ENCODE measurements around the gene EMID1. TPM values are rescaled to one million over a fixed set of nuclear protein-coding genes. Genes with fewer than 3 reads are reported as not detected.

EMID1 gene
- total and polyA plus RNA-seq, 2 donors from 2014 or later, result 9.6 to 25.5 TPM

DNA sequence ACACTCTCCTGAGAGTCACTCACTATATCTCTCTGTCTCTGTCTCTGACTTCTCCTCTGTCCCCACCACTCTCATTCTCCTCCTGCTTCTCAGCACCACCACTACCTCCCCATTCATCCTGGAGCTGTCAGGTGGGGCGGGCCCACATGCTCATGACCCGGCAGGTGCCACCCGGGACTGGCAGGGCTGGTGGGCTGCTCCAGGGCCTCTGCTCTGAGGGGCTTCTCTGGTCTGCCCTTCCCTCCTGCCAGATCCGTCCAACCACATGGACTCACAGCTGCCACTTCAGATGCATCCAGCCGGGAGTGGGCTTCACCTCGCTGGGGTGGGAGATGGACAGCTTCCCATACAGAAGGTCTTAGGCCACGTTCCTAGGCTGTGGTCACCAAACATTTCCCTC is 4.8 kb upstream of the EMID1 start:
- no peak for DNase-seq
- Histone ChIP-seq H3K27ac (ENCODE audit: low read depth in 2 of 2, low read length in 2 of 2) (no peak overlapping the region), H3K36me3 (ENCODE audit: control insufficient read depth in 2 of 3, insufficient read depth in 3 of 3, low read length in 3 of 3) (no peaks in the 10 kb centered on the region), H3K4me3 (ENCODE audit: low read length in 3 of 3) (no peak overlapping the region), H3K9me3 (ENCODE audit: control insufficient read depth in 2 of 3, insufficient read depth in 1 of 3, low read length in 3 of 3) (no peaks in the 10 kb centered on the region), H3K9ac (ENCODE audit: low read length in 3 of 3) (no peak overlapping the region), H3K27me3 (ENCODE audit: control insufficient read depth, insufficient read depth, low read length) (no peaks in the 10 kb centered on the region), H3K4me1 (ENCODE audit: control insufficient read depth in 2 of 3, insufficient read depth in 2 of 3, low read depth in 1 of 3, low read length in 3 of 3) (peaks cover 0 to 27% (median 5%) of the 10 kb centered on the region in 3 donors)
- FAIRE-seq, result no peak
- intact Hi-C loops (cut with DNase I), result no loop called here
- TF ChIP-seq, protein P1, sequence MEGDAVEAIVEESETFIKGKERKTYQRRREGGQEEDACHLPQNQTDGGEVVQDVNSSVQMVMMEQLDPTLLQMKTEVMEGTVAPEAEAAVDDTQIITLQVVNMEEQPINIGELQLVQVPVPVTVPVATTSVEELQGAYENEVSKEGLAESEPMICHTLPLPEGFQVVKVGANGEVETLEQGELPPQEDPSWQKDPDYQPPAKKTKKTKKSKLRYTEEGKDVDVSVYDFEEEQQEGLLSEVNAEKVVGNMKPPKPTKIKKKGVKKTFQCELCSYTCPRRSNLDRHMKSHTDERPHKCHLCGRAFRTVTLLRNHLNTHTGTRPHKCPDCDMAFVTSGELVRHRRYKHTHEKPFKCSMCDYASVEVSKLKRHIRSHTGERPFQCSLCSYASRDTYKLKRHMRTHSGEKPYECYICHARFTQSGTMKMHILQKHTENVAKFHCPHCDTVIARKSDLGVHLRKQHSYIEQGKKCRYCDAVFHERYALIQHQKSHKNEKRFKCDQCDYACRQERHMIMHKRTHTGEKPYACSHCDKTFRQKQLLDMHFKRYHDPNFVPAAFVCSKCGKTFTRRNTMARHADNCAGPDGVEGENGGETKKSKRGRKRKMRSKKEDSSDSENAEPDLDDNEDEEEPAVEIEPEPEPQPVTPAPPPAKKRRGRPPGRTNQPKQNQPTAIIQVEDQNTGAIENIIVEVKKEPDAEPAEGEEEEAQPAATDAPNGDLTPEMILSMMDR (IDR thresholded peaks at IDR 0.05; ENCODE audit: borderline replicate concordance, extremely low read depth, insufficient read depth), result no peak

DNA sequence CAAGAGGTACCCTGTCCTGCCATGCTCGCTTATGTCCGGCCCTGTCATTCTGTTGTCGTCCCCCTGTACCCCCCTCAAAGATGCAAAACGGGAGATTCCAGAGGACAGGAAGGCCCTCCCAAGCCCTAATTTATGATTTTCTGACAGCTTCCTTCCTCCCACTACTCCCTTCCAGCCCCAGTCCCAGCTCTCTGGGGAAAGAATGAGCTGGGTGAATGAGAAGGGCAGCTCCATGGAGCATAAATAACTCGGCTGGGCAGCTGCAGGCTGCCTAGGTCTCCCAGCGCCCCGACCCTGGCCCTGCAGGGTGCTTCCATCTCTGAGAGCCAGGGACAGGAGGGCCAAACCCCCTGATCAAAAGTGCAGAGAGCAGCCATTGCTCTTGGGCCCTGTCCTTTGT is 3.9 kb upstream of the EMID1 start:
- H3K9ac ChIP-seq (ENCODE audit: low read length in 3 of 3), result no peak overlapping the region
- H3K36me3 ChIP-seq (ENCODE audit: control insufficient read depth in 2 of 3, insufficient read depth in 3 of 3, low read length in 3 of 3), result no peaks in the 10 kb centered on the region
- peak overlapping the region; percentile 84 for H3K27ac ChIP-seq (ENCODE audit: low read depth in 2 of 2, low read length in 2 of 2)
- H3K27me3 ChIP-seq (ENCODE audit: control insufficient read depth, insufficient read depth, low read length), result no peaks in the 10 kb centered on the region
- H3K4me1 ChIP-seq (ENCODE audit: control insufficient read depth in 2 of 3, insufficient read depth in 2 of 3, low read depth in 1 of 3, low read length in 3 of 3), result peaks cover 0 to 27% (median 5%) of the 10 kb centered on the region in 3 donors
- DNase-seq (peak; percentile 68 to 90 (median 81)), FAIRE-seq (no peak)
- no peak overlapping the region for H3K4me3 ChIP-seq (ENCODE audit: low read length in 3 of 3)
- intact Hi-C loops (cut with DNase I), result no loop called here
- H3K9me3 ChIP-seq (ENCODE audit: control insufficient read depth in 2 of 3, insufficient read depth in 1 of 3, low read length in 3 of 3), result no peaks in the 10 kb centered on the region
- TF ChIP-seq, protein P1 (IDR thresholded peaks at IDR 0.05; ENCODE audit: borderline replicate concordance, extremely low read depth, insufficient read depth), result no peak

DNA sequence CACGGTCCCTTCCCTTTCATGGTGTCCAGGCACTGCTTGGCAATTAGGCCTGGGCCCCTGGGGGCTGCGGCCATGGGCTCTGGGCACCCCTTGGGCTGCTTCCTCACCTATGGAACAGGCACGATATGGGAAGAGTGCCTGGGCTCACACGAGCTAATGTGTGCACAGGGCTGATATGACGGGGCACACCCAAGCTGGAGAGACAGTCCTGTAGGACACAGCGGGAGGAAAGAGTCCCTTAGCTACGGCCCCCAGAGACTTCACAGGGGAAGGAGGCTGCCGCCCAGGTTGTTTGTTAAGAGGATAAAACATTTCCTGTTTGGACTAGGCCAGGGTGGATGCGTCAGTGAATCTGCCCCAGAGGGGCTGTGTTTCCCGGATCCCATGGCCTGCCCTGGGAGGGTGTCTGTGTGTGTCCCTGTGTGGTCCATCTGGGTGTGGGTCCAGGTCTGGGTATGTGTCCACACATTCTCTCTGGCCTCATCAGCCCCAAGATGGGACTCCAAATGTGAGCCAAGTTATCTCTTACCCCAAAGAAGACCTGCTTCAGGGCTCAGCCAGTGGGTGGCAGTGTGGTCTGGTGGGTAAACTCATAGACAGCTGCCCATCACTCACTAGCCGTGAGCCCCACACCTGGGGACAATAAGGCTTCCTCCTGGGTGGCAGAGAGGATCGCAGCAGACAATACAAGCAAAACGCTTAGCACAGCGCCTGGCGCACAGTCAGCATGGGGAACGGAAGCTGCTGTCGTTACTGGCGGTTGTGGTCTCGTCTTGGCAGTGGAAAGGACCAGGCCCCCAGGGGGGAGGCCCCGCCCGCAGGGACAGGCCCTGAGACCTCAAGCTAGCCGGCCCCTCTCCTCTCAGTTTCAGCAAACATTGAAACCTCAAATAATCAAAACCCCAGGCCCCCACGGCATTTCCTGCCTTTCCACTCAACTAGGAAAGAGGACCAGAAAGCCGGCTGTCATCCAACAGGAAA is 3.2 kb upstream of the EMID1 start:
- intact Hi-C loops (cut with DNase I), result no loop called here
- DNase-seq (peak in 4 of 5 donors; percentile 35 to 91 (median 68)), FAIRE-seq (no peak)
- TF ChIP-seq, protein P1 (IDR thresholded peaks at IDR 0.05; ENCODE audit: borderline replicate concordance, extremely low read depth, insufficient read depth), result peak; percentile 29
- no peaks in the 10 kb centered on the region for H3K9me3 ChIP-seq (ENCODE audit: control insufficient read depth in 2 of 3, insufficient read depth in 1 of 3, low read length in 3 of 3)
- H3K4me1 ChIP-seq (ENCODE audit: control insufficient read depth in 2 of 3, insufficient read depth in 2 of 3, low read depth in 1 of 3, low read length in 3 of 3), result peaks cover 0 to 27% (median 5%) of the 10 kb centered on the region in 3 donors
- H3K9ac ChIP-seq (ENCODE audit: low read length in 3 of 3), result peak overlapping the region in 1 of 3 donors; percentile 58
- no peaks in the 10 kb centered on the region for H3K27me3 ChIP-seq (ENCODE audit: control insufficient read depth, insufficient read depth, low read length)
- H3K27ac ChIP-seq (ENCODE audit: low read depth in 2 of 2, low read length in 2 of 2), result peak overlapping the region; percentile 84
- no peaks in the 10 kb centered on the region for H3K36me3 ChIP-seq (ENCODE audit: control insufficient read depth in 2 of 3, insufficient read depth in 3 of 3, low read length in 3 of 3)
- H3K4me3 ChIP-seq (ENCODE audit: low read length in 3 of 3), result peak overlapping the region in 1 of 3 donors; percentile 15

Data from kidney (tissue), 14 donors.